ENCODE results near the gene TRAF7. TPM values are rescaled to one million over a fixed set of nuclear protein-coding genes. Genes with fewer than 3 reads are reported as not detected.
"Not testable (repeated sequence)": the region's sequence is repeated elsewhere in the genome, so short reads cannot be mapped to it uniquely, and the experiment has no call there.

Gene TRAF7
- total and polyA plus RNA-seq, 2 of the 13 experiments (the other 11 are each of a cell fraction or from before 2014, with no cell fraction given), result 47.9 to 65.6 TPM

DNA sequence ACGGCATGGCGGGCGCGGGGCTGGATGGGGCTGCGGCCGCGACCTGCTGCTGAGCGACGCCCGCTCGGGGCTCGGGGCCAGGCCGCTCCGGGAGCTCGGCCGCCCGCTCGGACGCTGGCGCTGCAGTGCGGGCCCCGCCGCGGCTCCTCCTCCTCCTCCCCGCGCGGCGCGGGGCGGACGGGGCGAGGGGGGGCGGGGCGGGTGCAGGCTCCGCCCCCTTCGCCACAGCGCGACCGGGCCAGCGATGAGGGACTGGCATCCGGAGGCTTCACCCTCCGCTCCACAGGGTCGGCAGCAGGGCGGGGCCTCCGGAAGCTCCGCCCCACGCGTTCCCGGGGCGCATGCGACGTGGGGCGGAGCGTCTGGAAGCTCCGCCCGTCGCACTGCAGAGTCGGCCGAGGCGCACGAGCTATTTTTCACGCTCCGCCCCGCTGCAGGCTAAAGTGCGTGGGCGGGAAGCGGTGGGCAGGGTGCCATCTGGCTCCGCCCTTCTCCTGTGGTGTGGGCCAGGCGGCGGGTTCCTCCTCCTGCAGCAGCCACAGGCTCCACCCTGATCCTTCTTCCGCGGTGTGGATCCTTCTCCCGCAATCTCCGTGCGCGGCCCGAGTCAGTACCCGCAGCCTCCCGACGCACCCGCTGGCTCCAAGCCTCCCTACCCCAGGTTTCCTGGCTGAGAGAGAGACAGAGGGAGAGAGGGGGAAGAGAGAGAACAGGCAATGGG is 19.7 kb upstream of the TRAF7 start, which contains the start of gene PKD1:
Gene PKD1, minus strand, starts transcription at position 129 of the 721 bp plus-strand sequence. CDS start 209 bp downstream, outside the sequence.
- POLR2A ChIA-PET, result interaction anchor here (0.6 to 1.2 kb wide), 5 partner anchors 12 to 171 kb away, joined by 3 to 24 read pairs (median 5); partner anchors contain the start of genes RPS2 and TRAF7
- H3K79me2 ChIP-seq (ENCODE audit: insufficient read depth, low read length); H3K9me3 ChIP-seq (ENCODE audit: low read length); H3K27me3 ChIP-seq (ENCODE audit: control insufficient read depth in 1 of 2, insufficient read depth in 2 of 2, low read length in 2 of 2); in situ Hi-C loops (cut with HindIII; ENCODE audit: extremely low pct_ligation_motif_present, low pct_unique_long_range_greater_than_20kb); CTCF ChIA-PET (ENCODE audit: low intra/inter-chr PET ratio, low total read pairs); BruUV-seq (replicated peaks); FAIRE-seq; H3K27ac ChIP-seq (ENCODE audit: extremely low read length, insufficient read depth, low read length); intact Hi-C loops (cut with micrococcal nuclease; ENCODE audit: unreplicated experiment); H2AFZ ChIP-seq (ENCODE audit: low read length); H3K36me3 ChIP-seq (replicated peaks in 1 of 2; ENCODE audit: control insufficient read depth in 1 of 2, insufficient read depth in 2 of 2, low read length in 2 of 2); H4K20me1 ChIP-seq (ENCODE audit: insufficient read depth, low read length); TF ChIP-seq NR2F6, SP1 (IDR thresholded peaks at IDR 0.05): not testable (repeated sequence)
- DNase-seq (ENCODE audit: low spot score) (peak; percentile 78), ATAC-seq (peak; percentile 78)
- peak within 1 kb of the TSS; percentile 60 to 63 (median 62); a peak in 5 of 6 replicates for H3K4me3 ChIP-seq (replicated peaks in 1 of 3; ENCODE audit: insufficient read depth in 1 of 3, low read depth in 2 of 3, low read length in 3 of 3)
- H3K9ac ChIP-seq (ENCODE audit: insufficient read depth, low read depth, low read length), result peak within 1 kb of the TSS; percentile 56; the same call in 1 of the 2 replicates
- WGBS (ENCODE audit: low lambda C conversion rate), result 1% methylated on average over 13 of the region's 81 CpGs
- H3K4me2 ChIP-seq (ENCODE audit: low read depth, low read length), result peak within 1 kb of the TSS; percentile 69
- H3K4me1 ChIP-seq (ENCODE audit: insufficient read depth, low read length), result peaks cover 23% of the 10 kb centered on the region
- TF ChIP-seq MXI1 (IDR thresholded peaks at IDR 0.05; ENCODE audit: borderline replicate concordance, low read depth, low read length), result peak; percentile 55; the same call in 1 of the 3 replicates
- peak; percentile 16 for TF ChIP-seq SKI (IDR thresholded peaks at IDR 0.05; ENCODE audit: partially characterized antibody)
- TF ChIP-seq NR2F6 (CRISPR knock-in tag; IDR thresholded peaks at IDR 0.05), result peak; percentile 32; the same call in 1 of the 2 replicates
- TF ChIP-seq ELF1 (CRISPR knock-in tag; IDR thresholded peaks at IDR 0.05), result peak; percentile 50
- TF ChIP-seq SP1 (CRISPR knock-in tag; IDR thresholded peaks at IDR 0.05), result peak; percentile 84
- peak; percentile 73 for TF ChIP-seq SP5 (CRISPR knock-in tag; IDR thresholded peaks at IDR 0.05; ENCODE audit: borderline replicate concordance, low read depth)
- 0 out of 2 replicates have a peak, but pooled peaks have one; percentile 2 for TF ChIP-seq ZMYM3 (CRISPR knock-in tag; IDR thresholded peaks at IDR 0.05)
- peak; percentile 61 for TF ChIP-seq ZNF687 (CRISPR knock-in tag; IDR thresholded peaks at IDR 0.05)
- TF ChIP-seq HOXA3 (CRISPR knock-in tag; IDR thresholded peaks at IDR 0.05), result 0 out of 2 replicates have a peak, but pooled peaks have one; percentile 20
- TF ChIP-seq, protein P1, sequence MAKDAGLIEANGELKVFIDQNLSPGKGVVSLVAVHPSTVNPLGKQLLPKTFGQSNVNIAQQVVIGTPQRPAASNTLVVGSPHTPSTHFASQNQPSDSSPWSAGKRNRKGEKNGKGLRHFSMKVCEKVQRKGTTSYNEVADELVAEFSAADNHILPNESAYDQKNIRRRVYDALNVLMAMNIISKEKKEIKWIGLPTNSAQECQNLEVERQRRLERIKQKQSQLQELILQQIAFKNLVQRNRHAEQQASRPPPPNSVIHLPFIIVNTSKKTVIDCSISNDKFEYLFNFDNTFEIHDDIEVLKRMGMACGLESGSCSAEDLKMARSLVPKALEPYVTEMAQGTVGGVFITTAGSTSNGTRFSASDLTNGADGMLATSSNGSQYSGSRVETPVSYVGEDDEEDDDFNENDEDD (CRISPR knock-in tag; IDR thresholded peaks at IDR 0.05; ENCODE audit: borderline replicate concordance), result peak; percentile 47; the same call in 1 of the 2 replicates
- TF ChIP-seq, protein P2, sequence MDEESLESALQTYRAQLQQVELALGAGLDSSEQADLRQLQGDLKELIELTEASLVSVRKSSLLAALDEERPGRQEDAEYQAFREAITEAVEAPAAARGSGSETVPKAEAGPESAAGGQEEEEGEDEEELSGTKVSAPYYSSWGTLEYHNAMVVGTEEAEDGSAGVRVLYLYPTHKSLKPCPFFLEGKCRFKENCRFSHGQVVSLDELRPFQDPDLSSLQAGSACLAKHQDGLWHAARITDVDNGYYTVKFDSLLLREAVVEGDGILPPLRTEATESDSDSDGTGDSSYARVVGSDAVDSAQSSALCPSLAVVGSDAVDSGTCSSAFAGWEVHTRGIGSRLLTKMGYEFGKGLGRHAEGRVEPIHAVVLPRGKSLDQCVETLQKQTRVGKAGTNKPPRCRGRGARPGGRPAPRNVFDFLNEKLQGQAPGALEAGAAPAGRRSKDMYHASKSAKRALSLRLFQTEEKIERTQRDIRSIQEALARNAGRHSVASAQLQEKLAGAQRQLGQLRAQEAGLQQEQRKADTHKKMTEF (CRISPR knock-in tag; IDR thresholded peaks at IDR 0.05), result peak; percentile 26; the same call in 1 of the 2 replicates
- peak; percentile 82 for TF ChIP-seq SAP130 (CRISPR knock-in tag; IDR thresholded peaks at IDR 0.05; ENCODE audit: low read depth)
- TF ChIP-seq, protein P3, sequence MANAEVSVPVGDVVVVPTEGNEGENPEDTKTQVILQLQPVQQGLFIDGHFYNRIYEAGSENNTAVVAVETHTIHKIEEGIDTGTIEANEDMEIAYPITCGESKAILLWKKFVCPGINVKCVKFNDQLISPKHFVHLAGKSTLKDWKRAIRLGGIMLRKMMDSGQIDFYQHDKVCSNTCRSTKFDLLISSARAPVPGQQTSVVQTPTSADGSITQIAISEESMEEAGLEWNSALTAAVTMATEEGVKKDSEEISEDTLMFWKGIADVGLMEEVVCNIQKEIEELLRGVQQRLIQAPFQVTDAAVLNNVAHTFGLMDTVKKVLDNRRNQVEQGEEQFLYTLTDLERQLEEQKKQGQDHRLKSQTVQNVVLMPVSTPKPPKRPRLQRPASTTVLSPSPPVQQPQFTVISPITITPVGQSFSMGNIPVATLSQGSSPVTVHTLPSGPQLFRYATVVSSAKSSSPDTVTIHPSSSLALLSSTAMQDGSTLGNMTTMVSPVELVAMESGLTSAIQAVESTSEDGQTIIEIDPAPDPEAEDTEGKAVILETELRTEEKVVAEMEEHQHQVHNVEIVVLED (CRISPR knock-in tag; IDR thresholded peaks at IDR 0.05; ENCODE audit: borderline replicate concordance), result peak; percentile 71
- peak; percentile 45; the same call in 1 of the 2 replicates for TF ChIP-seq PHF8 (CRISPR knock-in tag; IDR thresholded peaks at IDR 0.05)
- TF ChIP-seq TBX2 (CRISPR knock-in tag; IDR thresholded peaks at IDR 0.05; ENCODE audit: borderline replicate concordance), result peak; percentile 56; the same call in 1 of the 2 replicates
